D341Med (cell line): Measurements from ENCODE around the gene EDRF1.
A peak's percentile ranks its signal among the peaks of the same experiment; 100 is the strongest.

ENCODE experiments used
- DNase-seq: peaks from one replicate; pipeline ENCODE4 v3.0.0; 2012; ENCODE audit warnings: low spot score

Gene EDRF1

GRCh38 chr10:125788156-125789034 is 68.9 kb downstream of the EDRF1 start:
- DNase-seq = no peak

- DNase-seq = no peak
Measured at GRCh38 chr10:125792342-125793300, 73.1 kb downstream of the EDRF1 start.

- no peak for DNase-seq
Measured at GRCh38 chr10:125795128-125795527, 75.6 kb downstream of the EDRF1 start.

GRCh38 chr10:125795637-125796190 is 76.2 kb downstream of the EDRF1 start:
- no peak for DNase-seq

- no peak for DNase-seq
Measured at GRCh38 chr10:125797424-125797823, 77.9 kb downstream of the EDRF1 start.

- no peak for DNase-seq
Measured at GRCh38 chr10:125797994-125798662, 78.6 kb downstream of the EDRF1 start.

GRCh38 chr10:125799451-125800182 is 80.1 kb downstream of the EDRF1 start:
- no peak for DNase-seq

- DNase-seq = no peak
Measured at GRCh38 chr10:125801574-125801973, 82.1 kb downstream of the EDRF1 start.

GRCh38 chr10:125802131-125802530 is 82.6 kb downstream of the EDRF1 start:
- DNase-seq = no peak

GRCh38 chr10:125802739-125803138 is 83.2 kb downstream of the EDRF1 start:
- DNase-seq = no peak

- DNase-seq = no peak
Measured at GRCh38 chr10:125808047-125808446, 88.5 kb downstream of the EDRF1 start.

- DNase-seq = peak; percentile 31
Measured at GRCh38 chr10:125811251-125811650, 91.7 kb downstream of the EDRF1 start.

GRCh38 chr10:125812128-125812750 is 92.7 kb downstream of the EDRF1 start:
- no peak for DNase-seq
